NB4 (cell line): ENCODE results near the gene ANTKMT.

Experiments used
- CTCF ChIP-seq: IDR thresholded peaks from one replicate; pipeline ENCODE4 v1.5.1; 2012; ENCODE audit warnings: low read depth, low read length
- POLR2A ChIP-seq: IDR thresholded peaks from 2 replicates; pipeline ENCODE4 v1.6.1; 2011; ENCODE audit warnings: mild to moderate bottlenecking; ENCODE audit not compliant: insufficient read length; ENCODE audit errors: extremely low read depth

- TF ChIP-seq CTCF (peak; percentile 20), POLR2A (no peak)
These were observed 23.0 kb downstream of the ANTKMT start for GRCh38 chr16:743794-744500.
